ENCODE results near the gene EPYC.

The EPYC gene

GRCh38 chr12:90954428-90954827, 50.3 kb downstream of the EPYC start:
- DNase-seq = no peak

DNA sequence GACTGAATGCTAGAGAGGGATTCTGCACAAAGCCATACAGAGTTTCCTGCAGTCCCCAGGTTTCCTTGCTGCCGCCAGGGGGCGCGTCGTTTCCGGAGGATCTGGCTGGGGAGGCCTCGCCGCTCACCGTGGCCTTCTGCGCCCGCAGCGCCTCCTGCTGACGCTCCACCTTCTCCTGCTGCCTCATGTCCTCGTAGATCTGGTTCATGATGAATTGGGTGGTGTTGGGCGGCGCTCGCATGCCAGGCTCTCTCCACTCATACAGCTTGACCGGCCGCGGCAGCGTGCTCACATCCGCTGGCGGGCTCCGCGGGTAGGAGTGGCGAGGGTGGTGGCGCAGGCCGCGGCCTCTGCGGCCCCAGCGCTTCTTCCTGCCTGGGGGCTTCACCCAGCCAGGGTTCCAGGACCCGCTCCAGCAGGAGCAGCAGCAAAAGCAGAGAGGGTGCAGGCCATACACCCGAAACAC, 50.8 kb downstream of the EPYC start:
- DNase-seq = no peak

DNA sequence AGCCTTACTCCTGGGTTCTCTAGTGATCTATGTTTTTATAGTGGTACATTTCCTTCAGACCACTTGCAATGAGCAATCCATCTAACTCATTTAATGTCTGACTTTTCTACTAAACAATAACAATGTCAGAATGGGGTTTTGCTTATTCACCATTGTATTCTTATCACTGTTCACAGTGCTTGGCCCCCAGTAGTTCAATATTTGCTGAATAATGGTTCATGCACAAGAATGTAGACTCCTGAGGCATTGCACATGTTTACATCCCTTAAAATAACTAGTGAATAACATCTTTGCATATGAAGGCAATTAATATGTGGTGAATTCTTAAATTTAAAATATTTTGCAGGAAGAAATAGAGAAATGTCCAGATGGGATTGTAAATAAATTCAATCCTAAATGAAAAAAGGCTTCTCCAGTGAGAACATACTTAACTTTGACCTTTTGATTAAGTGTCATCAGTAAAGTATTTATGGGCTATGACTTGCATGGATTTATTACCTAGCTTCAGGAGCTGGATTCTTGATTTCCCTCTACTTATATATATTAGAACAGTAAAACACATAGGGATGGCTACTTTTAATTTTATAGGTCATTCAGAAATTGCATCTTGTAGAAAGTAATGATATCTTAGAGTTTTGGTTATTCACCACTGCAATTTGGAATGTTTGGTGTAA, 53.2 kb downstream of the EPYC start:
- no peak for DNase-seq

- DNase-seq = no peak
Observed at GRCh38 chr12:90947869-90948268, 56.9 kb downstream of the EPYC start.

DNA sequence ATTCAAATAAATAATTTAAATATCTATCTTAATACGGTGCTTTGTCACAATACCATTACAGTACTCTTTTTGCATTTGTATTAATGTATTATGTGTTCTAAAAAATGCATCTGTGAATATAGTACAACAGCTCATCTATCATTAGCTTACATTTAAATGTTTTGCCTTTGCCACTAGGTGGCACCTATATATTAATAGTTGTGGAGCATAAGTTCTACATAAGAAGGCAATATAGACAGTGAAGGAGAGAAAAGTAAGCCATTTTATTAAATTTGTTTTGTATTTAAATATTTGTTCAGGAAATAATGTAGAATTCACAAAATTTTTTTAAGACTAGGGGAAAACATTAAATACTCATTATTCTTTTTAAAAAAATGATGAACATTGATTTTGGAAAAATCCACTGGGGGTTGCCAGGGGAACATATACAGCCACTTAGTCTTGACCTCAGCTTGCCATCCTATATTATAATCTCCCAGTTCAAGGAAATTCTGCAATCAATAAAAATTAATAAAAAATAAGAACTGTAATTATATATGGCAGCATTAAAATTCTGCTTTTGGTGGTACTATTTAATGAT, 59.6 kb downstream of the EPYC start:
- no peak for DNase-seq

DNA sequence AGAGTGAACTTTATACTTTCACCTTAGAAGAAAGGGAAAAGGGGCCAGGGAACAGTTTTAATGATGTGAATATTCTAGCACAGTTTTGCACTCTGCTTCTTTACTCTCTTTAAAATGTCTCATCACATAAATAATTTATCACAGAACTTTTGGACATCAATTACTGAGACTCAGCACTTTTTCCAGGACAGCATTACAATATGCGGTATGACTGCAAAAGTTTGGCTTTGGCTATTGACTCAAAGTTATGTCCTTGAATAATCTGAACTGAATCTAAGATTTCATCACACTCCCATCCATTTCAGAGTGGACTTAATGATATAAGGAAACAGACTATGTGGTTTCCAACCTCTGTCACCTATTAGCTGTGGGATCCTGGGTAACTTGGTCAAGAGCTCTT, 61.5 kb downstream of the EPYC start:
- no peak for DNase-seq

- DNase-seq = no peak
Observed at GRCh38 chr12:90940872-90941499, 63.8 kb downstream of the EPYC start.

GRCh38 chr12:90939382-90939781, 65.4 kb downstream of the EPYC start:
- DNase-seq = no peak

- no peak for DNase-seq
Observed at GRCh38 chr12:90938451-90938850, 66.3 kb downstream of the EPYC start.

DNA sequence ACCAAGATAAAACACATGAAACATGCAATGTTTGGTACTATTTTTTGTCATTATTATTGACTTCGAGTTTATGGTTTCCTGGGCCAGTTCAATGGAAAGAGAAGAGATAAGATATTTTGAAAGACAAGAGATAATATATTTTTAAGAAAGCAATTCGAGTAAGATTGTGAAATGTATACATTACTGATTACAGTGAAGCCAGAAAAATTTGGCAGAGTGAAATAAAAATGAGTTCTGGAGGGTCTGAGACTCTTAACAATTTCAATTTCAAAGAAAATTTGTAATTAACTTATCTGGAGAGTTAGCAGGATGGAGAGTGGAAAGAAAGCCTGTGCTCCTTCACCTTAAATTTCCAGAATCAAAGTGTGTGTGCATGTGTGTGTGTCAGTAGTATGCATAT, 67.1 kb downstream of the EPYC start:
- DNase-seq = no peak

DNA sequence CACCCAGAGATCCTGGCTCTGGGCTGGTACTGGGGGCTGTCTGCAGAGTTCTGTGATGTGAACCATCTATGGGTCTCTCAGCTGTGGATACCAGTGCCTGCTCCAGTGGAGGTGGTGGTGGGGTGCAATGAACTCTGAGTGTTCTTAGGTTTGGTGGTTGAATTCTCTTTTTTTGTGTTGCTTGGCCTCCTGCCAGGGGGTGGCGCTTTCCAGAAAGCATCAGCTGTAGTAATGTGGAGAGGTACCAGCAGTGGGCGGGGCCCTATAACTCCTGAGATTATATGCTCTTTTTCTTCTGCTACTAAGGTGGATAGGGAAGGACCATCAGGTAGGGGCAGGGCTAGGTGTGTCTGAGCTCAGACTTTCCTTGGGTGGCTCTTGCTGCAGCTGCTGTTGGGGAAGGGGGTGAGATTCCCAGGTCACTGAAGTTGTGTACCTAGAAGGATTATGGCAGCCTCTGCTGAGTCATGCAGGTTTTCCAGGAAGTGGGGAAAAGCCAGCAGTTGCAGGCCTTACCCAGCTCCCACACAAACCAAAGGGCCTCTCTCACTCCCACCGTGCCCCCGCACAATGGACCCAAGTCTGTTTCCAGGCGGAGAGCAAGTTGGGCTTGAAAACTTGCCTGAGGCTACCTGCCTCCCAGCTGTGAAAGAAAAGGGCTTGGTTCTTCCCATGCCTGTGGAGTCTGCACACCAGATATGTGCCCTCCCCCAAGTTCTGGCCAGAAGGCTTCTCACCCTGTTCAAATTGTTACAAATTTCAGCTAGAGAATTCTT, 68.4 kb downstream of the EPYC start:
- no peak for DNase-seq

DNA sequence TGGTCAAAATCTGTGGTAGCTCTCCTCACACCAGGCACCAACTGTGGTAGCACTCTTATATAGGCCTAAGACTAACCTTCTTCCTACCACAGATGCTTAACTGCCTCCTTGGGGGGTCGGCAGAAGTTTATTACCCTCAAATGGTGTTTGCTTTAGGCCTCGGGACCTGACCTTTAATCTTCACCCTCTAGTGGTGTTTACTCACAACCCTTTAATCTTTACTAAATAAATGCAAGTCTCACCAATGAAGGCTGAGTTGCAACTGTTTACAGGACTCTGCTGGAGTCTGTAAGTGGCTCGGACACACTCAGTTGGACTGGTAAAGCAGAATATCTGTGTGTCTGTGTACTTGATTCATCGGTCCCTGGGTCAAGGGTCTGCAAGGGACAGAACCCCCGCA, 79.2 kb downstream of the EPYC start:
- DNase-seq = no peak

- DNase-seq = no peak
Observed at GRCh38 chr12:90924406-90924805, 80.4 kb downstream of the EPYC start.

- no peak for DNase-seq
Observed at GRCh38 chr12:90922145-90922627, 82.6 kb downstream of the EPYC start.

DNA sequence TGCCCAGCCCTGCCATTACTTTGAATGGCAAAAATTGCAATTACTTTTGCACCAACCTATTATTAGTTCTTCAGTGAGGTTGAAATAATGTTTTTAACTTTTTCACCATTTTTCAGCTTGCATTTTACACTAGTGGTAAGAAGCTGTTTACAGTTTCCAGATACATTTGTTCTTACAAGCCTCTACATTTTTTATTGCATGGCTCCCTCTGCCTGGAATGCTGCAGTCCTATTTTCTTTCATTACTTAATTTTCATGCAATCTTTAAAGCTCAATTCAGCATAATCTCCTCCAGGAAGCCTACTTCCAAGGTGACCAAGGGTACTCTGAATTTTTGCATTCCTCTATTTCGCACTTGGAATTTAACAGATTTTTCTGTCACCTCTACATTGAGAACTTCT, 83.2 kb downstream of the EPYC start:
- no peak for DNase-seq

DNA sequence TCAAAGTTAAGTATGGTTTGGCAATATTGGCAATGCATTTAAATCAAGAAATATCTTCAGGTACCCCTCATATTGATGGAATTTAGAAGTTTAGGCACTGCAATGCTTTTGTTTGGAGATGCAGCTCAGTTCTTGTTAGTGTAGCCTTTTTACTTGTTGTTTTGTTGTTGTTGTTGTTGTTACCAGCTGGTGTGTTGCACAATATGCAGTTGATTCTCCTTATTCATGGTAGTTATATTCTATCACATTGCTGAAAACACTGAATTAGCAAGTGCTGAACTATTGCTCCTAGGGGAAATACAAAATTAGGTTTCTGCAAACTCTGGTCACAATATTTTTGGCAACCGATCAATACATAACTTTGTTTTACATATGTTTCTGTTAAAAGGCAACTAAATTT, 84.5 kb downstream of the EPYC start:
- DNase-seq = no peak

- no peak for DNase-seq
Observed at GRCh38 chr12:90917431-90917830, 87.3 kb downstream of the EPYC start.

DNA sequence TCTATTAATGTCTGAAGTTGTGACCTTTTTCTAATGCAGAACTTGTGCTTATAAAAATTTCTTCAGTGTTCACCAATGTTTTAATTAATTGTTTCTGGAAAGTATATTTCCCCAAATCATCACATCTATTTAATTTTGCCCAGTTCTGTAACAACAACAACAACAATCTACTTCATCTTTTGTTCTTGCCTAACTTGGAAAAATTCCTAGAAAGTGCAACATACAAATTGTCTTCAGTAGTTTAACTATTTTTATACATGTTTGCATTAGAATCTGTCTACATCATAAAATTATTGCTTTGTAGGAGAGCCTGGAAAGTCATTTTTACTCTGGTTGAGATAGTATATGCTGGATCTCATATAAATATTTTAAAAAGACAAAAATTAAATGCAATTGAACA, 88.3 kb downstream of the EPYC start:
- DNase-seq = no peak

- no peak for DNase-seq
Observed at GRCh38 chr12:90915353-90915752, 89.4 kb downstream of the EPYC start.

Data from effector CD8-positive, alpha-beta T cell (primary cell).